HG03520 (cell line): Measurements from ENCODE around the gene JAK1.
"Not testable (repeated sequence)": the region's sequence is repeated elsewhere in the genome, so short reads cannot be mapped to it uniquely, and the experiment has no call there.

Experiments
- ATAC-seq: cut with Tn5 transposase; IDR thresholded peaks from one replicate; pipeline ENCODE4 v1.9.1; 2021; ENCODE audit warnings: mild to moderate bottlenecking, moderate library complexity; ENCODE audit not compliant: unreplicated experiment

Gene JAK1

GRCh38 chr1:64923294-64923718 lies 43.0 kb downstream of the JAK1 start:
- no peak for ATAC-seq

GRCh38 chr1:64922336-64922735 lies 44.0 kb downstream of the JAK1 start:
- ATAC-seq: no peak

DNA sequence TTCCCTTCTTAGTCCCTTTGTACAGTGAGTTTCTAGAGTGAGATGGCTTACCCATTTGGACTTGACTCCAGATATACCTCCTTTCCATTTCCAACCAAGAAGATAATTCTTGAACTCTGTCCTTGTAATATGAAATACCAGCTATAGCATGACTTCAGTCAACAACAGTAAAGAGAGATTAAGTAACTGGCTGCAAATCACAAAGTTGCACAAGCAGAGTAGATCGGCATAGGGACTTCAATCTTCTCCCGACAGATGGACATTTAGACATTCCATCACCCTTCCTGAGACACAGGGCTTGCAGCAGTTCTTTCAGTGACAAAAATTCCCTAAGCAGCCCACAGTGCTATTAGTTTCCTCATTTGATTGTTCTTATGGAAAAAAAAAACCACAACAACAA lies 44.6 kb downstream of the JAK1 start:
- no peak for ATAC-seq

DNA sequence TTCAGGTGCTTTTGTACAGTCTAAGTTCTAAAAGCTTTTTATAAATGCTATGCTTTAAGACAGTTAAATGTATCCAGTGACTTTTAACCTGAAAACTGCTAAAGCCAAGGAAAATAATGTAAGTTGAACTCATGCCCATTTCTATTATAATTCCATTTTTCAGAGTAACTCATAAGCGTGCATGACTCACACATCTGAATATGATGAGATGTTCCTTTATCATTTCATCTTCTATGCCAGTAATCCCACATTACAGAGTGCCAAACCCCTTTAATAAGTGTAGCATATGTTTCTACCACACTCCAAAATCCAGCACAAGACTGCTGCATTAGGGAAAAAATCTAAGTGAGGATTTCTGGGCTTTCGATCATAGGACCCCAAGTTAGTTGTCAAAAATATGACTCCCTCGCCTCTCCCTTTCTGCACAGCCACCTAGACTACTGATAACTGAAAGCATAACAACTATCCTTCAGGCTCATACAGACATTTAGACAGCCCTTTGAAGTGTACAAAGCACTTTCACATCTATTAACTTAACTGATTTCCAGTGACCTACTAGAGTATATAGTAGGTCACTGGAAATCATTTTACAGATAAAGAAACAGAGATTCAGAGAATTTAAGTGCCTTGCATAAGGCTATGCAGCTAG lies 45.3 kb downstream of the JAK1 start:
- no peak for ATAC-seq

GRCh38 chr1:64919120-64919519 lies 47.2 kb downstream of the JAK1 start:
- ATAC-seq: not testable (repeated sequence)

- ATAC-seq: no peak
Measured at GRCh38 chr1:64917907-64918306, 48.4 kb downstream of the JAK1 start.

GRCh38 chr1:64917328-64917861 lies 49.0 kb downstream of the JAK1 start:
- no peak for ATAC-seq

GRCh38 chr1:64915381-64916274 lies 50.7 kb downstream of the JAK1 start:
- no peak for ATAC-seq

- no peak for ATAC-seq
Measured at GRCh38 chr1:64913361-64914015, 52.9 kb downstream of the JAK1 start.

DNA sequence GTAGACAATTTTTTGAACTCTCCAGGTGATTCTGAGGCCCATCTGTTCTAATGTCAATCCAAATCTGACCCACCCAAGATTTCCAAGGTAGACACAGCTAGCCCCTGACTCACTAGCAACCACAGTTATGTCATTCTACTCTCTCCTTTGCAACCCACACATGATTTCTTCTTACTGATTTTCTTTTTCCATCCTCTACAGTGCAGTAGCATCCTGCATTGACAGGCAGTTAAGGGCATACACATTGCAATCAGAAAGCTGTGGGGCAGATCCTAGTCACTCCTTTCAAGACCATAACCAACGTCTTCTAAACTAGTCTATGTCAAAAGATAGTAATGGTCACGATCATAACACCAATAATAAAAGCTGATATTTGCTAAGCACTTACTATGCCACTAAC lies 54.2 kb downstream of the JAK1 start:
- ATAC-seq: no peak

GRCh38 chr1:64911326-64911725 lies 55.0 kb downstream of the JAK1 start:
- ATAC-seq: no peak

DNA sequence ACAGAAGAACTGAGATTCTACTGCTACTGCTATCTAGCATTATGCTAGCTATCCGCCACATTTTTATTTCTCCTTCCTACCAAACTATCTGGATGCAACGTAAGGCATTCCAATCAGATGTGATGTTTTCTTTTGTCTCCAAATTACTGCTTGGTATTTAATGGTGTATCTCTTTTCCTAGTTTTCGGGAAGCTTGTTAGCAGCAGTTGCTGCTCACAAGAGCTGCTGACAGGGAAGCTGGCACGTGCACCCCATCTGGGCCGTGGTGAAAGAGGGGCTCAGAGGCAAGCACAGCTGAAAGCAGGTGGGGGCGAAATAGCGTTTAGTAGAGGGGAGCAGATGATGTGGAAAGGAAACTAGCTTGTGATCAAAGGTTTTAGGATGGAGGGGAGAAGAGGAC lies 57.3 kb downstream of the JAK1 start:
- no peak for ATAC-seq

DNA sequence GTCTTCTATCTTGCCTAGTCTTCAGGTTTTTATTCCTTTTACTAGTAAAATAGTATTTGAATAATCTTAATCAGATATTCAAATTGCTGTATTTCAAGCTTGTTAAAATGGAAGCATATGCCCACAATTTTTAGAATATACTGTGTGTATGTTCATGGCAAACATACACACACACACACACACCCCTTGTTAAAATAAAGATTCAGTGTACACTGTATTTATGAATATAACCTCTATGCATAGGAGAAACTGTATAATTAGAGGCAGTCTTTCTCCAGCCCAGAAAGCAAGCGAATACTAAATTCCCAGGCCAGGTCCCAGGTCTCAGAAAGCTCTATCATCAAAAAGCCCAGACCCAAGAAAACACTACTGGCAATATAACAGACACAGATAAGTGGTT lies 57.8 kb downstream of the JAK1 start:
- no peak for ATAC-seq

DNA sequence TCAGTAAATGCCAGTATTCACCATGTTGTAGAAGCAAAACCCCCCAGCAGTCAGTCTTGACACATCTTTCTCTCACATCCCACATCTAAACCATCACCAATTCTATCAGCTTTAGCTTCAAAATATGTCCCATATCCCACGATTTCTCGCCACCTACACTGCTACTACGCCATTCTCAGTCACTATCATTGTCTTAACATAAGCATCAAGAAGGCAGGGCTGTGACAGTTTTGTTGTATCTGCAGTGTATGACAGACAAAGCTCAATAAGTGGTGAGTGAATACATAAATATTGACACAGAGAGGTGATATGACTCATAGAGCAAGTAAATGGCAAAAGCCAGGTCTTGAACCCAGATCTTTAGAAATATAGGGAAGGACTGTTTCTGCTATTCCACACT lies 59.9 kb downstream of the JAK1 start:
- no peak for ATAC-seq

GRCh38 chr1:64903593-64903992 lies 62.8 kb downstream of the JAK1 start:
- ATAC-seq: no peak

DNA sequence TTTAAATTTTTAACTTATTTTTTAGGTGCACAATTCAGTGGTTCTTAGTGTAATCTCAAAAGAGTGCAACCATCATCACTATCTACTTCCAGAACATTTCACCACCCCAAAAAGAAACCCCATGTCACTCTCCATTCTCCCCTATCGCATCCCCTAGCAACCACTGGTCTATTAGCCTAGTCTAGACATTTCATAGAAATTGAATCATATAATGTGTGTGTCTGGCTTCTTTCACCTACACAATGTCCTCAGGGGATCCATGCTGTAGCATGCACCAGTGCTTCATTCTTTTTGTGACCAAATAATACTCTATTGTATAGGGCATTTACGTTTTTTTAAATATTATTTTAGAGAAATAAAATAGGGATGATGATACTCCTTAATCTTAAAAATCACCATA lies 64.7 kb downstream of the JAK1 start:
- no peak for ATAC-seq

DNA sequence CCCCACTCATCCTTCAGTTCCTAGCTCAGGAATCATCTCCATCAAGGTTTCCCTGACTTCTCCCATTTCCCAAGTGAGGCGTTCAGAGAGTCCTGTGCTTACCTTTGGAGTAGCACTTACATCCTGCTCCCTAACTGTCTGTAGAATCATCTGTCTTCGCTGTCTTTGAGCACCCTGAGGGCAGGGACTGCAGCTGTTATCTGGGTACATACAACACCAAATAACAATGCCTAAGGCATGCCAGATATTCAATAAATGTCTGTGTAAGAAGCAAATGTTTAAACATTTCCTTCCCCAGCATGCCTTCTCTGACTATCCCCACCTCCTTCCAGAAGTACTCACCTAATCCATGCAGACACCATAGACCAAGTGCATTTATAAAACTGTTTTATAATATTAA lies 65.4 kb downstream of the JAK1 start:
- ATAC-seq: no peak

- ATAC-seq: peak; percentile 60
Measured at GRCh38 chr1:64898107-64898861, 68.1 kb downstream of the JAK1 start.

- ATAC-seq: no peak
Measured at GRCh38 chr1:64896551-64896950, 69.8 kb downstream of the JAK1 start.

DNA sequence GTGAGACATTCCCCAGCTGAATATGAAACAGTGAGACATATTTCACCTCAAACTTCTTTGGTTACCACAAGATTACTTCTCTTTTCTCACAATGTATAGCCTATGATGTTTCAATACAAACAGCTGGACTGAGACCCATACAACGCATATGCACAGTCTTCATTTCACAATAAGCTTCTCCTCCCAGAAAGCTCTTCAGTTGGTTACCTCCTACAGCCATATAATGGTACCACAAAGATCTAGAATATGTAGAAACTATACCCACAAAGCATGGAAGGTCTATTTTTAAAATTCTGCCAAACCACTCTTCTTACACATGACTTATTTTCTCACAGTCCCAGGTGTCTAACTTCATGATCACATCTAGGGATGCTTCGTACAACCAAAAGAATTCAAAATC lies 70.8 kb downstream of the JAK1 start:
- peak; percentile 74 for ATAC-seq
